ENCODE measurements around the gene BRME1.

BRME1 gene

GRCh38 chr19:13905634-13906520 lies at the start of gene BRME1, which contains the start of gene CC2D1A:
TSS of gene BRME1 (minus strand) at chr19:13906117. CDS start at chr19:13904892, 1,225 bp downstream.
TSS of gene CC2D1A (plus strand) at chr19:13906201. CDS start at chr19:13906442, 241 bp downstream.
- peak within 1 kb of the TSS; percentile 80 for H3K27ac ChIP-seq
- TF ChIP-seq CTCF (conservative IDR thresholded peaks at IDR 0.05), result no peak

- H3K27ac ChIP-seq, result no peak overlapping the region
Observed at GRCh38 chr19:13954185-13954584, 48.3 kb upstream of the BRME1 start.

GRCh38 chr19:13952931-13953531 lies 47.1 kb upstream of the BRME1 start:
- TF ChIP-seq CTCF (conservative IDR thresholded peaks at IDR 0.05), result no peak
- peak overlapping the region; percentile 79; the same call in 1 of the 2 replicates for H3K27ac ChIP-seq

More at GRCh38 chr19:13954185-13954584, 48.3 kb upstream of the BRME1 start:
- no peak for TF ChIP-seq CTCF (conservative IDR thresholded peaks at IDR 0.05)

GRCh38 chr19:13952154-13952930 lies 46.4 kb upstream of the BRME1 start, which contains the start of gene DCAF15:
TSS of gene DCAF15 (plus strand) at chr19:13952509. CDS start at chr19:13952513, 4 bp downstream.
- no peak for TF ChIP-seq CTCF (conservative IDR thresholded peaks at IDR 0.05)
- peak within 1 kb of the TSS; percentile 79; the same call in 1 of the 2 replicates for H3K27ac ChIP-seq

GRCh38 chr19:13951799-13952153 lies 45.9 kb upstream of the BRME1 start:
- no peak for TF ChIP-seq CTCF (conservative IDR thresholded peaks at IDR 0.05)
- no peak overlapping the region for H3K27ac ChIP-seq

GRCh38 chr19:13951043-13951442 lies 45.1 kb upstream of the BRME1 start:
- no peak overlapping the region for H3K27ac ChIP-seq
- no peak for TF ChIP-seq CTCF (conservative IDR thresholded peaks at IDR 0.05)

GRCh38 chr19:13946414-13946813 lies 40.5 kb upstream of the BRME1 start:
- H3K27ac ChIP-seq, result no peak overlapping the region
- TF ChIP-seq CTCF (conservative IDR thresholded peaks at IDR 0.05), result no peak
